GM19463 (cell line): ENCODE results near the gene JMJD6.
"Not testable (repeated sequence)": the region's sequence is repeated elsewhere in the genome, so short reads cannot be mapped to it uniquely, and the experiment has no call there.

Experiments used
- ATAC-seq: cut with Tn5 transposase; IDR thresholded peaks from one replicate; pipeline ENCODE4 v1.9.1; 2021; ENCODE audit warnings: mild to moderate bottlenecking, moderate library complexity; ENCODE audit not compliant: unreplicated experiment

The JMJD6 gene

GRCh38 chr17:76726231-76726775, at the start of gene JMJD6:
TSS of gene JMJD6 (minus strand) at chr17:76726606. CDS start at chr17:76726475, 131 bp downstream.
- ATAC-seq = peak; percentile 76

- no peak for ATAC-seq
Observed at GRCh38 chr17:76775021-76775600, 48.7 kb upstream of the JMJD6 start.

GRCh38 chr17:76772842-76773525, 46.6 kb upstream of the JMJD6 start:
- no peak for ATAC-seq

- no peak for ATAC-seq
Observed at GRCh38 chr17:76758570-76758969, 32.2 kb upstream of the JMJD6 start.

GRCh38 chr17:76757256-76757655, 30.9 kb upstream of the JMJD6 start:
- no peak for ATAC-seq

- no peak for ATAC-seq
Observed at GRCh38 chr17:76755285-76755684, 28.9 kb upstream of the JMJD6 start.

GRCh38 chr17:76753061-76753961, 26.9 kb upstream of the JMJD6 start:
- no peak for ATAC-seq

- ATAC-seq = no peak
Observed at GRCh38 chr17:76752006-76752405, 25.6 kb upstream of the JMJD6 start.

GRCh38 chr17:76751416-76751993, 25.1 kb upstream of the JMJD6 start:
- no peak for ATAC-seq

- no peak for ATAC-seq
Observed at GRCh38 chr17:76748657-76749056, 22.3 kb upstream of the JMJD6 start.

- ATAC-seq = no peak
Observed at GRCh38 chr17:76747716-76748363, 21.4 kb upstream of the JMJD6 start.

GRCh38 chr17:76745785-76746184, 19.4 kb upstream of the JMJD6 start:
- not testable (repeated sequence) for ATAC-seq

- ATAC-seq = no peak
Observed at GRCh38 chr17:76744747-76745146, 18.3 kb upstream of the JMJD6 start.

GRCh38 chr17:76742958-76743357, 16.6 kb upstream of the JMJD6 start:
- no peak for ATAC-seq

GRCh38 chr17:76740329-76741118, 14.1 kb upstream of the JMJD6 start:
- ATAC-seq = no peak

- not testable (repeated sequence) for ATAC-seq
Observed at GRCh38 chr17:76739568-76740115, 13.2 kb upstream of the JMJD6 start.

GRCh38 chr17:76738468-76738850, 12.1 kb upstream of the JMJD6 start:
- no peak for ATAC-seq

- peak; percentile 59 for ATAC-seq
Observed at GRCh38 chr17:76737676-76738467, 11.5 kb upstream of the JMJD6 start, which contains the start of gene MFSD11. TSS of gene MFSD11 (plus strand) at chr17:76738119. CDS start at chr17:76738353, 234 bp downstream.
